K562 (cell line): ENCODE data around the gene ELMO3. TPM values are rescaled to one million over a fixed set of nuclear protein-coding genes. Genes with fewer than 3 reads are reported as not detected.

Experiments
- ATAC-seq: fragments of 200-7000 bp; cut with Tn5 transposase; 3 replicates; pipeline ENCODE4 v1.9.1; 2020; ENCODE audit warnings: moderate library complexity
- BruUV-seq: library from RNA; stranded (reverse); fragments of 400-500 nt; replicated peaks from 2 replicates; lab custom pipeline; 2021; lab: Mats Ljungman, UMichigan
- CTCF ChIA-PET: fragments of 300-600 bp; formaldehyde crosslinking; extraction: SDS; loops from one replicate; lab custom pipeline; 2021; ENCODE audit warnings: low intra/inter-chr PET ratio; lab: Yijun Ruan, JAX
- POLR2A ChIA-PET: fragments of 300-600, 350-650 bp; sonication (Branson Sonifier 250); formaldehyde crosslinking; extraction: SDS; loops from one replicate; lab custom pipeline; 2021; ENCODE audit warnings: antibody characterized with exemption, inconsistent platforms; lab: Yijun Ruan, JAX
- DNase-seq, 4 experiments: peaks; one replicate each; pipeline versions ENCODE4 v3.0.0 to v3.0.0-alpha.2; 2011 to 2018; ENCODE audit warnings: low spot score in 3 of 4, mixed read lengths in 3 of 4; ENCODE audit errors: extremely low read depth in 1 of 4
- FAIRE-seq: peaks from 2 replicates; lab custom pipeline; 2011; peaks lifted over from hg19 to GRCh38; lab: Jason Lieb, UNC
- H2AFZ ChIP-seq: 2 replicates; pipeline ENCODE4 v1.6.0; 2011; ENCODE audit warnings: low read depth, low read length, control low read depth, inconsistent platforms
- H3K27ac ChIP-seq: fragments of 200-600 bp; 3 replicates; pipeline ENCODE4 v1.8.0; 2011; ENCODE audit warnings: low read depth, mild to moderate bottlenecking, control low read depth, inconsistent platforms, low read length, moderate library complexity, mixed read lengths; ENCODE audit errors: extremely low read depth
- H3K27me3 ChIP-seq, 2 experiments: fragments of 300-600 bp in 1 of 2; 2 replicates in 1 of 2; 3 replicates in 1 of 2; pipeline versions ENCODE4 v1.6.0 to v1.8.0; 2011; ENCODE audit warnings: inconsistent platforms in 2 of 2, low read length in 2 of 2, mild to moderate bottlenecking in 1 of 2, mixed read lengths in 1 of 2, moderate library complexity in 1 of 2; ENCODE audit not compliant: control insufficient read depth in 2 of 2, insufficient read depth in 2 of 2
- H3K36me3 ChIP-seq: fragments of 300-600 bp; 3 replicates; pipeline ENCODE4 v1.8.0; 2011; ENCODE audit warnings: mild to moderate bottlenecking, low read length, inconsistent platforms; ENCODE audit not compliant: control insufficient read depth, insufficient read depth
- H3K4me1 ChIP-seq, 2 experiments: fragments of 200-600 bp in 1 of 2; replicated peaks in 1 of 2; 2 replicates in 1 of 2; 3 replicates in 1 of 2; pipeline versions ENCODE4 v1.5.1 to v1.8.0; 2011; ENCODE audit warnings: inconsistent platforms in 2 of 2, low read length in 2 of 2, mild to moderate bottlenecking in 1 of 2, mixed read lengths in 1 of 2, moderate library complexity in 1 of 2; ENCODE audit not compliant: control insufficient read depth in 2 of 2, insufficient read depth in 2 of 2
- H3K4me2 ChIP-seq: 2 replicates; pipeline ENCODE4 v1.6.1; 2011; ENCODE audit warnings: low read length, control low read depth, inconsistent platforms, mixed read lengths; ENCODE audit not compliant: insufficient read depth
- H3K4me3 ChIP-seq: fragments of 200-600 bp; sonication (generic), shearing (Covaris generic); 2 replicates; pipeline ENCODE4 v1.5.1; 2016; ENCODE audit warnings: control low read depth, inconsistent platforms
- H3K79me2 ChIP-seq: fragments of 200-600 bp; 3 replicates; pipeline ENCODE4 v1.8.0; 2011; ENCODE audit warnings: low read length, inconsistent platforms; ENCODE audit not compliant: control insufficient read depth, insufficient read depth
- H3K9ac ChIP-seq, 2 experiments: 2 replicates each; pipeline versions ENCODE4 v1.6.0 to v1.6.1; 2011; ENCODE audit warnings: low read depth in 2 of 2, low read length in 2 of 2, control low read depth in 1 of 2, inconsistent platforms in 1 of 2, mild to moderate bottlenecking in 1 of 2, mixed read lengths in 1 of 2; ENCODE audit not compliant: insufficient read depth in 1 of 2
- H3K9me1 ChIP-seq: one replicate; pipeline ENCODE4 v1.6.0; 2011; ENCODE audit warnings: inconsistent platforms, mild to moderate bottlenecking, low read length, moderate library complexity; ENCODE audit not compliant: control insufficient read depth, insufficient read depth
- H3K9me3 ChIP-seq: replicated peaks from 2 replicates; pipeline ENCODE4 v1.5.1; 2011; ENCODE audit warnings: low read depth, low read length, inconsistent platforms; ENCODE audit not compliant: control insufficient read depth, insufficient read depth
- H4K20me1 ChIP-seq: replicated peaks from 2 replicates; pipeline ENCODE4 v1.6.1; 2011; ENCODE audit warnings: low read length, inconsistent platforms, mixed read lengths; ENCODE audit not compliant: control insufficient read depth, insufficient read depth
- CCAR2 ChIP-seq: fragments of 200-400 bp; formaldehyde crosslinking; IDR thresholded peaks from 2 replicates; pipeline ENCODE4 v1.6.1; 2017; ENCODE audit warnings: mild to moderate bottlenecking, low read depth, low read length
- DDX20 ChIP-seq: fragments of 450-650 bp; IDR thresholded peaks from 2 replicates; pipeline ENCODE4 v1.6.1; 2016; ENCODE audit warnings: missing genetic modification characterization, low read depth, mild to moderate bottlenecking, missing compliant biosample characterization, moderate library complexity
- HDAC2 ChIP-seq: fragments of 450-650 bp; IDR thresholded peaks from 2 replicates; pipeline ENCODE4 v1.6.1; 2016; ENCODE audit warnings: mild to moderate bottlenecking
- MAFG ChIP-seq: fragments of 450-650 bp; conservative IDR thresholded peaks from 2 replicates; pipeline ENCODE4 v1.6.1; 2016; ENCODE audit warnings: missing genetic modification characterization, missing compliant biosample characterization
- MYC ChIP-seq, 2 experiments: fragments of 250-450 bp in 1 of 2; sonication (Bioruptor Pico) in 1 of 2; IDR thresholded peaks; 2 replicates each; pipeline versions ENCODE4 v1.5.1 to v1.6.1; 2012 to 2021; ENCODE audit warnings: low read depth in 2 of 2, borderline replicate concordance in 1 of 2, improper control_type of control experiment in 1 of 2, low read length in 1 of 2, mild to moderate bottlenecking in 1 of 2, moderate library complexity in 1 of 2
- SPI1 ChIP-seq: IDR thresholded peaks from 2 replicates; pipeline ENCODE4 v1.6.1; 2011; ENCODE audit warnings: low read depth, low read length, control low read depth, borderline replicate concordance
- ZNF696 ChIP-seq: fragments of 250-450 bp; sonication (Bioruptor Pico); conservative IDR thresholded peaks from 2 replicates; pipeline ENCODE4 v1.4.0; 2020; ENCODE audit warnings: mild to moderate bottlenecking, moderate library complexity
- WGBS: fragments of 100-300 bp; shearing (Covaris generic); methylation state at CpG from one replicate; pipeline ENCODE4 v1.1.6; 2016; ENCODE audit warnings: low coverage, mixed read lengths; ENCODE audit not compliant: insufficient coverage; ENCODE audit errors: missing lambda C conversion rate; 5-methylcytosine and 5-hydroxymethylcytosine counted together
- in situ Hi-C: fragments of 300-500 bp; cut with MboI; formaldehyde crosslinking; loops from 4 replicates; pipeline ENCODE4 v1.15.0; 2018; ENCODE audit warnings: inconsistent platforms, mixed read lengths
- intact Hi-C: fragments of 100-400 bp; cut with micrococcal nuclease; formaldehyde crosslinking; loops from 2 replicates; pipeline ENCODE4 v1.14.2; 2022
- polyA plus RNA-seq, 8 experiments: library from polyadenylated mRNA; depleted of rRNA in 4 of 8; stranded (reverse) in 5 of 8; unstranded in 3 of 8; fragments of >200 nt; fragmentation: Nextera tagmentation in 2 of 8; fragmentation: Illumina TruSeq in 1 of 8; extraction: Ambion mirVana in 2 of 8; extraction: Trizol in 1 of 8; gene quantifications; 2 replicates each; pipeline versions ENCODE4 v1.2.1 to v1.2.3, GENCODE V29; 2011 to 2014; ENCODE audit warnings: inconsistent platforms in 1 of 8, missing spikeins in 1 of 8
- total RNA-seq, 7 experiments: library from RNA; depleted of rRNA in 6 of 7; stranded (reverse); fragments of >200 nt in 6 of 7; fragmentation: Illumina TruSeq in 2 of 7; extraction: Trizol in 2 of 7; gene quantifications; 2 replicates each; pipeline versions ENCODE4 v1.2.1 to v1.2.3, GENCODE V29; 2011 to 2021; ENCODE audit warnings: low replicate concordance in 1 of 7
- TF ChIP-seq, protein P1 (sequence below), 2 experiments: IDR thresholded peaks; 2 replicates each; pipeline ENCODE4 v1.6.1; 2012; ENCODE audit warnings: improper control_type of control experiment in 2 of 2, low read depth in 2 of 2, low read length in 2 of 2, borderline replicate concordance in 1 of 2
- TF ChIP-seq, protein P2 (sequence below): fragments of 250-450 bp; sonication (Bioruptor Pico); IDR thresholded peaks from 2 replicates; pipeline ENCODE4 v1.8.0; 2022; ENCODE audit warnings: inconsistent platforms, mild to moderate bottlenecking, moderate library complexity, borderline replicate concordance
- TF ChIP-seq, protein P3 (sequence below): fragments of 200-800 bp; sonication (Bioruptor generic); IDR thresholded peaks from 2 replicates; pipeline ENCODE4 v1.6.1; 2017; ENCODE audit warnings: missing genetic modification characterization, missing compliant biosample characterization
- TF ChIP-seq, protein P4 (sequence below): IDR thresholded peaks from 3 replicates; pipeline ENCODE4 v1.6.1; 2011; ENCODE audit warnings: borderline replicate concordance, mild to moderate bottlenecking; ENCODE audit not compliant: insufficient read length, insufficient read depth
- TF ChIP-seq, protein P5 (sequence below): fragments of 450-650 bp; IDR thresholded peaks from one replicate; pipeline ENCODE4 v1.6.1; 2018; ENCODE audit warnings: mild to moderate bottlenecking, moderate library complexity; ENCODE audit not compliant: partially characterized antibody

ELMO3 gene
- total and polyA plus RNA-seq, 9 of the 15 experiments (the other 6 are each of a cell fraction or from before 2014, with no cell fraction given), result 0.04 to 5.1 (median 1.5) TPM

DNA sequence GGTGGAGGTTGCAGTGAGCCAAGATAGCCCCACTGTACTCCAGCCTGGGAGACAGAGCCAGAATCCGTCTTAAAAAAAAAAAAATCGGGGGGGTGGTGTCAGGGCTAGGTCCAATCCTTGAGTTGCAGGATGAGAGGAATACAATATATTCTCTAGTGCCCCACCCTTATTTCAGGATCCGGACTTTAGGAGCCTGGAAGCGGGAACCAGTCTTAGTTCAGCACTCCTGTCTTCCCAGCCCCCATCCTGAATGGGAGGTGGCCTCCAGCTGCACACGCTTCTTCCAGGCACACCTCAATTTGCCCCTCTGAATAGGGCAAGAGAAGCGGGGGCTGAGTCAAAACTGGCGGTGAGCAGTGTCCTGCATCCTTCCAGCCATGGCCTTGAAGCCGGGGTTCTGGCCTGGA, 46.7 kb downstream of the ELMO3 start:
- Histone ChIP-seq H3K9ac (peak overlapping the region; percentile 79 to 96), H3K4me2 (peak overlapping the region; percentile 91), H3K9me3 (no peaks in the 10 kb centered on the region), H3K9me1 (no peaks in the 10 kb centered on the region), H3K27me3 (no peaks in the 10 kb centered on the region), H3K36me3 (peaks cover 26% of the 10 kb centered on the region; the same call in 2 of the 3 replicates), H2AFZ (peak overlapping the region; percentile 82), H3K4me3 (peak overlapping the region; percentile 88), H3K79me2 (peaks cover 64% of the 10 kb centered on the region), H3K4me1 (peaks cover 65 to 84% of the 10 kb centered on the region in 2 experiments), H4K20me1 (no peaks in the 10 kb centered on the region), H3K27ac (peak overlapping the region; percentile 68)
- BruUV-seq, result no TSS peak
- no peak for ATAC-seq
- FAIRE-seq, result peak; percentile 11
- 3% methylated on average over 8 of the region's 8 CpGs for WGBS
- POLR2A ChIA-PET, result interaction anchor here (0.6 to 2.3 kb wide), 5 partner anchors 10 to 354 kb away, joined by 3 to 14 read pairs (median 5); partner anchors contain the start of gene TMEM208
- DNase-seq, result no peak
- intact Hi-C loops (loop anchor here (1.0 to 10.0 kb wide), 5 partner anchors 53 to 293 kb away; partner anchors contain the start of genes CBFB, E2F4 and MATCAP1), in situ Hi-C loops (no loop called here)
- CTCF ChIA-PET, result no interaction called here
- TF ChIP-seq, protein P1, sequence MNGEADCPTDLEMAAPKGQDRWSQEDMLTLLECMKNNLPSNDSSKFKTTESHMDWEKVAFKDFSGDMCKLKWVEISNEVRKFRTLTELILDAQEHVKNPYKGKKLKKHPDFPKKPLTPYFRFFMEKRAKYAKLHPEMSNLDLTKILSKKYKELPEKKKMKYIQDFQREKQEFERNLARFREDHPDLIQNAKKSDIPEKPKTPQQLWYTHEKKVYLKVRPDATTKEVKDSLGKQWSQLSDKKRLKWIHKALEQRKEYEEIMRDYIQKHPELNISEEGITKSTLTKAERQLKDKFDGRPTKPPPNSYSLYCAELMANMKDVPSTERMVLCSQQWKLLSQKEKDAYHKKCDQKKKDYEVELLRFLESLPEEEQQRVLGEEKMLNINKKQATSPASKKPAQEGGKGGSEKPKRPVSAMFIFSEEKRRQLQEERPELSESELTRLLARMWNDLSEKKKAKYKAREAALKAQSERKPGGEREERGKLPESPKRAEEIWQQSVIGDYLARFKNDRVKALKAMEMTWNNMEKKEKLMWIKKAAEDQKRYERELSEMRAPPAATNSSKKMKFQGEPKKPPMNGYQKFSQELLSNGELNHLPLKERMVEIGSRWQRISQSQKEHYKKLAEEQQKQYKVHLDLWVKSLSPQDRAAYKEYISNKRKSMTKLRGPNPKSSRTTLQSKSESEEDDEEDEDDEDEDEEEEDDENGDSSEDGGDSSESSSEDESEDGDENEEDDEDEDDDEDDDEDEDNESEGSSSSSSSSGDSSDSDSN (IDR thresholded peaks at IDR 0.05; ENCODE audit: borderline replicate concordance in 1 of 2, low read depth in 2 of 2, low read length in 2 of 2), result peak in 1 of 2 experiments; percentile 17; a peak in 1 of 4 replicates
- TF ChIP-seq DDX20 (tag) (no peak), ZNF696 (CRISPR knock-in tag) (no peak), CCAR2 (no peak), MYC (IDR thresholded peaks at IDR 0.05; ENCODE audit: low read depth, low read length) (no peak), MYC (CRISPR knock-in tag; IDR thresholded peaks at IDR 0.05; ENCODE audit: borderline replicate concordance, low read depth) (peak; percentile 59; the same call in 1 of the 2 replicates), SPI1 (no peak), HDAC2 (no peak), MAFG (no peak)
- TF ChIP-seq, protein P2, sequence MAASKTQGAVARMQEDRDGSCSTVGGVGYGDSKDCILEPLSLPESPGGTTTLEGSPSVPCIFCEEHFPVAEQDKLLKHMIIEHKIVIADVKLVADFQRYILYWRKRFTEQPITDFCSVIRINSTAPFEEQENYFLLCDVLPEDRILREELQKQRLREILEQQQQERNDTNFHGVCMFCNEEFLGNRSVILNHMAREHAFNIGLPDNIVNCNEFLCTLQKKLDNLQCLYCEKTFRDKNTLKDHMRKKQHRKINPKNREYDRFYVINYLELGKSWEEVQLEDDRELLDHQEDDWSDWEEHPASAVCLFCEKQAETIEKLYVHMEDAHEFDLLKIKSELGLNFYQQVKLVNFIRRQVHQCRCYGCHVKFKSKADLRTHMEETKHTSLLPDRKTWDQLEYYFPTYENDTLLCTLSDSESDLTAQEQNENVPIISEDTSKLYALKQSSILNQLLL (CRISPR knock-in tag), result no peak
- TF ChIP-seq, protein P3, sequence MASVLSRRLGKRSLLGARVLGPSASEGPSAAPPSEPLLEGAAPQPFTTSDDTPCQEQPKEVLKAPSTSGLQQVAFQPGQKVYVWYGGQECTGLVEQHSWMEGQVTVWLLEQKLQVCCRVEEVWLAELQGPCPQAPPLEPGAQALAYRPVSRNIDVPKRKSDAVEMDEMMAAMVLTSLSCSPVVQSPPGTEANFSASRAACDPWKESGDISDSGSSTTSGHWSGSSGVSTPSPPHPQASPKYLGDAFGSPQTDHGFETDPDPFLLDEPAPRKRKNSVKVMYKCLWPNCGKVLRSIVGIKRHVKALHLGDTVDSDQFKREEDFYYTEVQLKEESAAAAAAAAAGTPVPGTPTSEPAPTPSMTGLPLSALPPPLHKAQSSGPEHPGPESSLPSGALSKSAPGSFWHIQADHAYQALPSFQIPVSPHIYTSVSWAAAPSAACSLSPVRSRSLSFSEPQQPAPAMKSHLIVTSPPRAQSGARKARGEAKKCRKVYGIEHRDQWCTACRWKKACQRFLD, result peak; percentile 83; the same call in 1 of the 2 replicates
- TF ChIP-seq, protein P4, sequence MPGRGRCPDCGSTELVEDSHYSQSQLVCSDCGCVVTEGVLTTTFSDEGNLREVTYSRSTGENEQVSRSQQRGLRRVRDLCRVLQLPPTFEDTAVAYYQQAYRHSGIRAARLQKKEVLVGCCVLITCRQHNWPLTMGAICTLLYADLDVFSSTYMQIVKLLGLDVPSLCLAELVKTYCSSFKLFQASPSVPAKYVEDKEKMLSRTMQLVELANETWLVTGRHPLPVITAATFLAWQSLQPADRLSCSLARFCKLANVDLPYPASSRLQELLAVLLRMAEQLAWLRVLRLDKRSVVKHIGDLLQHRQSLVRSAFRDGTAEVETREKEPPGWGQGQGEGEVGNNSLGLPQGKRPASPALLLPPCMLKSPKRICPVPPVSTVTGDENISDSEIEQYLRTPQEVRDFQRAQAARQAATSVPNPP, result no peak
- TF ChIP-seq, protein P5, sequence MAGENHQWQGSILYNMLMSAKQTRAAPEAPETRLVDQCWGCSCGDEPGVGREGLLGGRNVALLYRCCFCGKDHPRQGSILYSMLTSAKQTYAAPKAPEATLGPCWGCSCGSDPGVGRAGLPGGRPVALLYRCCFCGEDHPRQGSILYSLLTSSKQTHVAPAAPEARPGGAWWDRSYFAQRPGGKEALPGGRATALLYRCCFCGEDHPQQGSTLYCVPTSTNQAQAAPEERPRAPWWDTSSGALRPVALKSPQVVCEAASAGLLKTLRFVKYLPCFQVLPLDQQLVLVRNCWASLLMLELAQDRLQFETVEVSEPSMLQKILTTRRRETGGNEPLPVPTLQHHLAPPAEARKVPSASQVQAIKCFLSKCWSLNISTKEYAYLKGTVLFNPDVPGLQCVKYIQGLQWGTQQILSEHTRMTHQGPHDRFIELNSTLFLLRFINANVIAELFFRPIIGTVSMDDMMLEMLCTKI, result no peak
